HPDE6-E6E7 (cell line): Measurements from ENCODE around the gene DOK7.

Source experiments
- DNase-seq: peaks from one replicate; pipeline ENCODE4 v3.0.0; 2011; ENCODE audit warnings: missing footprints; ENCODE audit errors: extremely low spot score

The DOK7 gene

DNA sequence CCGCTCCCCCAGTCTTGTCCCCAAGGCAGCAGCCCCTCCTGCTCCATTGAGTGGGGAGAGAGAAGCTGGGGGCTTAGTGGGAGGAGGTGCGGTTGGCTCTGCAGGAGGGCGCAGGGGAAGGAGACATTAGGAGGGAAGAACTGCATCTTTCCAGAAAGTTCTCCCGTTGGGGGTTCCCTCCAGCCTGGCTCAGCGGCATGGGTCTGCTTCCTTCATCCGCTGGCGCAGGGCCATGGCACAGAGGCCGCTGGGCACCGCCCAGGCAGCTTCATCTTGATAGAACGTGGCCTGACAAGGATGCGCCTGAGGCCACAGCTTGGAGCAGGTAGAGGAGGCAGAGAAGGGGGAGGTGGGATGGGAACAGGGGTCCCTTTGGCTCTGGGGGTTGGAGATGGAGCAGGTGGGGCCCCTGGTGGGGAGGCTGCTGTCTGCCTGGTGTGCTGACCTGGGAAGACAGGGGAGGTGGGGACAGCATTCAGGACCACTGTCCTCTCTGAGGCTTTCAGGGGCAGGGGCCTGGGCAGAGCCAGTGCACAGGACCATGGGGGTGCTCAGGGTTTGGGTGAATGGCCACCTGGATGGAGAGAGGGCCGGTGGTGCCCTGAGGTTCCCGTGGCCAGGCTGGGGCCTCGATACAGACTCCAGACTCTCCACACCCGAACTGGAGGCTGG, 12.1 kb downstream of the DOK7 start:
- no peak for DNase-seq

DNA sequence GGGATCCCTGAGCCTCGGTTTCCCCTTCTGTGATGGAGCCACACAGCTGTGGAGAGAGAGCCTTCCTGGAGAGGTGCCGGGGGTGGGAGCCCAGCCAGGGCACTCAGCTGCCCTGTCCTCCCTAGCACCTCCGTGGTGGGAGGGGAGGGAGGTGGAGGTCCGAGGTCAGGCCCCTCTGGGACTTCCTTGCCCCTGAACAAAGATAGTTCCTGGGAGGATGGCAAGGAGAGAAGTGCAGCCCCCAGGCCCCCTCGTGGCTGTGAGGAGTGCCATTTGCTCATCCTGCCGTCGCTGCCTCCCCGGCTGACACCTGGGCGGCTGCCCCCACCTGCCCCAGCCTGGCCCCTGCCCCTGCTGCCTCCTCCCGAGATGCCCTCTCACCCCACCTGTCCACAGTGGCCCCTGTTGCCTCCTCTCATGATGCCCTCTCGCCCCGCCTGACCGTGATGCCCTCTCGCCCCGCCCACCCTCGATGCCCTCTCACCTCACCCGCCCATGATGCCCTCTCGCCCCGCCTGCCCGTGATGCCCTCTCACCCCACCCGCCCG, 12.7 kb downstream of the DOK7 start:
- DNase-seq: no peak

DNA sequence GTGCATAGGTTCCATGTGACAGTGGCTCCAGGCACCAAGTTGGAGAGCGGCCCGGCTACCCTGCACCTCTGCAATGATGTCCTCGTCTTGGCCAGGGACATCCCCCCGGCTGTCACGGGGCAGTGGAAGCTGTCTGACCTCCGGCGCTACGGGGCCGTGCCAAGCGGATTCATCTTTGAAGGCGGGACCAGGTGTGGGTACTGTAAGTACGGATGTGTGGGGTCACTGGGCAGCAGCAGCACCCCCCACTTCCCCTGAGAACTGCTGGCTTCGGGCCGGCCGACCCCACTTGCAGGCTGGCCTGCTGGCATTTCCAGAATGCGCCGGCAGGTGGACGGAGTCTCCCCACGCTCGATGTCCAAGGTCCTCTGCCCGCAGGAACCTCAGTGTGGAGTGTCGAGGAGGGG, 13.2 kb downstream of the DOK7 start:
- no peak for DNase-seq

DNA sequence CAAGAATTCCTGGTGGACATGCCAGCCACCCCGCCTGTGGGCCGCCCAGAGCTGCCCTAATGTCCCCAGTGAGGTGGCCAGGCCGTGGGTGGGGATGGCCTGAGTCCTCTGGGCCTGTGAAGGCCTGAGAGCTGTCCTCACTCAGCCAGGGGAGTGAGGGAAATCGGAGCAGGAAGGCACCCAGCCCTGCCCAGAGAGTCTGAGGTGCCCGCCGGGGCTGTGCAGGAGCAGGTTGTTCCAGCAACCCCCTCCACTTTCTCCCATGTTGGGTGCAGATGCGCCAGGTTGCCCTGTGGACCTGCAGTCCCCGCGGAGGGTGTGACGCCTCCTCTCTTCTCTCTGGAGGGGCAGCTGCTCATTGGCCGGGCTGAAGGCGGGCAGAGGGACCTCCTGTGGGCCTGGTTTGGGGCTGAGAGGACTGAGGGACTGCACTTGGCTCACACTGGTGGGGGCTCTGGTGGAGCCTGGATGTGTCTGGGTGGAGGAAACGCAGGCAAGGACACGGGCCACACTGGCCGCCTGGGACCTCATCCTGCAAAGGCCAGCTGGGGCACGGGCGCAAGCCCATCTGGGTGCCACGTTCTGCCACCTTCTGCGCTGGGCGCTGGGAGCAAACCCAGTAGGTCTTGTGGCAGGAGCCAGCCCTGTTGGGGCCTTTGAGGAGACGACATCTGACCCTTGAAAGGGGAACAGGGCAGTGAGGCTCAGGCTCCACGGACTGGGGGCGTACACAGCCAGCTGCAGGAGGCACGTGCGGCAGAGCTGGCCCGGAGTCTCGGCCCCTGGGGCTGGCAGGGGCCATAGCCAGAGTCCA, 14.0 kb downstream of the DOK7 start:
- no peak for DNase-seq

DNA sequence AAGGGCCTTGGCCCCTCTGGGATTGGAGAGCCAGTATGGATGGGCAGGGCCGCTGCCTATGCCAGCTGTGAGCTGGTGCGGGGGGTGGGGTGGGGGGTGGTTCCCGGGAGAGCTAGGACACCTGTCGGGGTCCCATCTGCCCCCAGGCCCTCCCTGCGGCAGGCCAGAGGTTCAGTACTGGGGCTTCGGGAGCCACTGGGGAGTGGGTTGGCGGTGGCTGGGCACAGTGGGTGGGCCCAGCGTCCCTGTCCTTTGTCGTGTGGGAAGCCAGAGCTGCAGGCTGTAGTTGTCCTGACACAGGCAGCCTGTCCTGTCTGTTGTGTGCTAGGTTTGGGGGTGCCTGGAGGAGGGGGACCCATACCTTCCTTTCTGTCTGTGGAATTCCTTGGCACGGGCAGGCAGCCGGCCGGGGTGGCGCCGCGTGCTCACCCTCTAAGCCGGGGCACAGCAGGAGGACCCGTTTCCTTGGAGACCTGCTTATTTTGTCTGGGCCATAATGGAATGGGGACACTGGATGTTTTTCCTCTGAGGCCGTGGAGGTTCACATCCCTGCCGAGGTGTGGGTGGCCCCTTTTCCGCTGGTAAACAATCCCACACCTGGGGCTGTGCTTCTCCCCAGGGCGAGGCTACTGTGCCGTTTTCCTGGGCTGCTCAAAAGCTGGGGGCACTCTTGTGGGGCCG, 14.8 kb downstream of the DOK7 start:
- no peak for DNase-seq

DNA sequence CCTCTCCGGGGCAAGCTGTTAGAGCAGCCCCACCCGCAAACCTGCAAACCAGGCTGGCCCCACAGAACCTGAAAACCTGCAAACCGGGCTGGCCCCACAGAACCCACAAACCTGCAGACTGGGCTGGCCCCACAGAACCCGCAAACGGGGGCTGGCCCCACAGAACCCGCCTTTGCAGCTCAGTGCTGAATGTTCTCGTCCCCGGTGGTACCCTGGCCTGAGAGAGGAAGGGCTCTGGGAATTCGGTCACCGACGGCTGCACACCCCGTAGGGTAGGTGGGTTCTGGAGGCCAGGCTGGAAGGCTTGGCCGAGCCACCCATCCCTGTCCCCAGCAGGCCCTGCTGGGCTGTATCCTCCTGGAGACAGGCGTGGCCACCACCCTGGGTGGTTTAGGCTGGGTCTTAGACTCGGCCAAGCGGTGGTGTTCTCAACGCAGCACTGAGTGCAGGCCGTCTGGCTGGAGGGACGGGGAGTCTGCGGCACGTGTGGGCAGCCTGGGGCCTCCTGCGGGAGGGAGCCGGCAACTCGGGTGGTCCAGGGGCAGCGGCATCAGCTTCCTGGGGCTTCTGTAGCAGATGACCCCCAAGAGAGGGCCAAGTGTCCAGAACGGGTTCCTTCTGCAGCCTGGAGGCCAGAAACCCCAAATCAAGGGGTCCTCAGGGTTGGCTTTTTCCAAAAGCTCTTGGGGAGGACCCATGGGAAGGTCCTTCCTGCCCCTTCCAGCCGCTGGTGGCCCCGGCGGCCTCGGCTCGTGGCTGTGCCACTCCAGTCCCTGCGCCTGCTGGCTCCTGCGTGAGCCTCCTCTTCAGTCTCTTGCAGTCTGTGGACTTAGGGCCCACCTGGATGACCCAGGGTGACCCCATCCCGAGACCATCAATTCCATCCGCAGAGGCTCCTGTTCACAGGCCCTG, 15.6 kb downstream of the DOK7 start:
- DNase-seq: no peak

DNA sequence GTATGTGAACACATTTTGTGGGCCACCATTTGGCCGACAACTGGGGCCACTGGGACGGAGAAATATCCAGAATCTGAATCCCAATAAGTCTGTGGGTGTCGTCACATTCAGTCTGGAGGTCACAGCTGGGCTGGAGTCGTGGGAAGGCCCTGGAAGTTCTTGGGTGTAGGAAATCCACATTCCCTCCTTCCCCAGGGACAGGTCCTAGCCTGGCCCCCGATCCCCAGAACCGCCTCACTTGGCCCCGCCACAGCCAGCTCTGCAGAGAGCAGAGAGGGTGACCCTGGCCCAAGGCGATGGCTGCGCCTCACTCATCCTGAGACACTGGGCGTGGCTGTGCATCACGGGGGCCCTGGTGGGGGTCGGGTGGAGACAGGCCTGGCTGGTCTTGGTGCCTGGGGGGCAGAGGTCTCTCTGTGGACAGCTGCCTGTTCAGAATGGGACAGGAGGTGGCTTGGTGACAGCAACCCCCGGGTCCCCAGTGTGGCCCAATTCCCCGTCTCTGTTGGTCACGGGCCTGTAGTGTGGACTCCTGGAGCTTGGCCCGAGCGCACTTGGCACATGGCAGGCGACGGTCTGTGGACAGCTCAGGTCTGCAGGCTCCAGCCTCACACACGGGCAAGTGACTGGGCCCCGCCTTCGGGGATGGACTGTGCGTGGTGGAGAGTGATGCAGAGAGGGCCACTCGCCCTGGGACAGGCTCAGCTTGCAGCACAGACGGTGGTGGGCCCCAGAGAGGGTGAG, 16.4 kb downstream of the DOK7 start:
- DNase-seq: no peak

DNA sequence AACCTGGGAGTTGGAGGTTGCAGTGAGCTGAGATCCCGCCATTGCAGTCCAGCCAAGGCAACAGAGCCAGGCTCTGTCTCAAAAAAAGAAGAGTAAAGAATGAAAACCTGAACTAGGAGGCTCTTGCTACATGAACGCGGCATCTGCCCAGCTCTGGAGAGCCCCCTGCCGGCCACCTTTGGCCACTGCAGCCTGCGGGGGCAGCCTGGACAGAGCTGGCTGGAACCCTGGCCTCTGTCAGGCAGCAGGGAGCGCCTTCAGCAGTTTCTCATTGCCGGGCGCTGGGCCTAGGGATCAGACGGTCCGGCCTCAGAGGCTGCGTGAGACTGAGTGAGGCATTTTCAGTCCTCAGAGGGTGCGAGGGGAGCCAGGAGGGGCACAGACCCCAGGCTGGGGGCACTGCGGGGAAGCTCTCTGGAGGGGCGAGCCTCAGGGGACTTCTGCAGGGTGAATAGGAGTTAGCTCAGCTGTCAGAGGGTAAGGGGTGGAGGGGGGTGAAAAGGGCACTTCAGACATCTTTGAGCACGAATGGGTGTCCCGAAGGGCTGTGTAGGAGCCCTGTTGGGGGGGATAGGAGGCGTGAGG, 17.5 kb downstream of the DOK7 start:
- peak; percentile 70 for DNase-seq

DNA sequence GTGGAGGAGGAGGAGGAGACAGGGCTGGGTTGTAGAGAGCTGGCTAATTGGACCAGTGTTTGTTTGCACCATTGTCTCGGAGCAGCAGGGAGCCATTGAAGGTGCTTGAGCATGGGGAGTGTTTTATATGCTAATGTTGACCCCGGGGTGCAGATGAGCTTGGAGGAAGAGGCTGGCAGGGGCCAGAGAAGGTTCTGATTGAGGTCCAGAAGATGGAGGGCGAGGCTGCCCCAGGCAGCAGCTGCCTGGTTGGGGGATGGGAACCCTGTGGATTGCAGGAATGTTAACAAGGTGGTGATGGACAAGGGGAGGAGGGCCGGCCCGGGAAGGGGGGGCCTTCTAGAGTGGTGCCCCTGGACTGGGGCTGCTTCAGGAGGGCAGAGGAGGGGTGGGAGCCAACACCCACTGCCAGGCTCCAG, 18.0 kb downstream of the DOK7 start:
- no peak for DNase-seq

DNA sequence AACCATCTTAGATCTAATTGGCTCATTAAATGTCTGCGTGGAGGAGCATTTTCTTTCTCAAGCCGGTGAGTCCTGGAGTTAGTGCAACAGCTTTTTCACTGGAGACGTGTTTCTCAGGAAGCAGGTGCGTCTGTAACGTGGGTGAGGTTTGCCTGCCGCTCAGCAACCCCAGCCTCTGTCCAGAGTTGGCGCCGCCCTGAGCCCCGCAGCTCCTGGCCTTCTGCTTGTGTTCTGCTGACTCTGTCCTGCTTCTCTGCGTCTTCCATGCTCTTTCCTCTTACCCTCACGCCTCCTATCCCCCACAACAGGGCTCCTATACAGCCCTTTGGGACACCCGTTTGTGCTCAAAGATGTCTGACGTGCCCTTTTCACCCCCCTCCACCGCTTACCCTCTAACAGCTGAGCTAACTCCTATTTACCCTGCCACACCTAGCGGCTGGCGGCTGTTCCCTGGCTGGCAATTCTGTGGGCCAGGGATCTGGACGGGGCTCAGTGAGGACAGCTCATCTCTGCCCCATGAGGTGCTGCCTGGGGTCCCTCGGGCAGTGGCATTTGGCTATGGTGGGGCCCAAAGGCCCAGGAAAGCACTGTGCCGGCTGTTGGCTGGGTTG, 18.8 kb downstream of the DOK7 start:
- no peak for DNase-seq

DNA sequence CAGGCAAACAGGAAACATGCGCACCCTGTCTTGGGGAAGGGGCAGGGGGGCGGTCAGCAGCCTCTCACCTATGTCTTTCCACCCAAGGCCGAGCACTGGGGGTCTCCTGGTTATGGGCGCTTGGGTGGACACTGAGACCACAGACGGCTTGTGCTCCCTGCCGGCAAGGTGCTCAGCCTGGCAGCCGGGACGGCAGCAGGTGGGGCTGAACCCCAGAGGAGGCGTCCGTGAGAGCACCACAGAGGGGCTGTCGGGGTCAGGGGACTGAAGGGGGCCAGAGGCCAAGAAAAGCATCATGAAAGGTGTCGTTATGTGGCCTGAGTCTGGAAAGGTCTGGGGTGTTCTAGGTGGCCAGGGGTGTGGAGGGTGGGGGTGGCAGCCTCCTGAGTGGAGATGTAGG, 19.6 kb downstream of the DOK7 start:
- DNase-seq: no peak

DNA sequence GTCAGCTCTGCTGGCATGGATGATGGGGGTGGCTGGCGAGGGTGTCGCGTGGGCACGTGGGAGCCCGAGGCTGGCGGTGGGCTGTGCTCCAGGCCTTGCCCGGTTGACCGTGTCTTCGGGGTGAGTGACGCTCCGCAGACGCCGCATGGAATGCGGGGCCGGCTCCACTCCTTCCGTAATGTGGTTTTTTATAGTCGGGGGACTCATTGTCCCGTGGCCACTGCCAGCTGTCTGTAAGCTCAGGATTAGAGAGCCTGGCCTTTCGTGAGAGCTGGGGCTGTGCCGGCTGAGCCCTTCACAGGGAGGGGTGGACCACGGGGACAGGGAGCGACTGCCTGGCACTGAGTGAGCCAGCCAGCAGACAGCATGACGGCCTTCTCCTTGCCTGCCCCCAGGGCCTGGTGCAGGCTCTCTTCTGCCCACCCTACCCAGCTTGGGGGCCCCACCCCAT, 20.4 kb downstream of the DOK7 start:
- no peak for DNase-seq

DNA sequence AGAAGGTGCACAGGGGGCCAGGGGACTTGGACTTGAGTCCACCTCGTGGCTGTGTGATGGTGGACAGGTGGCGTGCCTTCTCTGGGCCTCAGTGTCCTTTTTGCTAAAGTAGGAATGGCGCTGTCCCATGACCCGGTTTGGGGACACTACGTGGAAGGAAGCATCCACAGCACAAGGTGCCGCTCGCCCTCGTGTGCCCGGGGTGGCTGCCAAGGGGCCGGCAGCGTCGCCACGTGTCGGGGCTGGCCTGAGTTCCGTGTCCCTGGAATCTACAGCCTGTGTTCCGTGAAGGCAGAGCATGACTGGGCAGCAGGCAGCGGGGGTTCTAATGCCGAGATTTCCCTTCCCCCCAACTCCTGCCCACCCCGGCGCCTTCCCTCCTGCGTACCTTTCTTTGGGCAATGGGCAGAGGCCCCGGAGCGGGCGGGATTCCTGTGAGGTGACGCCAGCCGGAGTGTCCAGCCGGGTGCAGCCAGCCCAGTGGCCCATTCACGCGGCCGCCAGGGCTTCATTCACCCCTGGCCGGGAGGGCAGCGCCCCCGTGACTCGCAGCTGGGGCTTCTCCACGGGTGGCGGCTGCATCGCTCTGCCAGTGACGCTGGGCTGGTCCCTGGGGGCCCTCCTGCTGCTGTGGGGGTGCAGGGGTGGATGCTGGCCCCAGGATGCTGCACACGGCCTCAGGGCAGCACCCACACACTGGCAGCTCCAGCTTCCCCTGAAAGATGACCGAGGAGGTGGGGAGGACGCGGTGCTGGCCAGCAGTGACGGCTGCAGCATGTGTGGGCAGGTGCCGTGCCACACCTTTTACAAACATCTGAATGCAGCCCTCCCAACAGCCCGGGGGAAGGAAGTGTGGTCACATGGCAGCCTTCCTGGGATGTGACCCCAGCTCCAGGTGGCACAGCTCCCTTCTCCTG, 21.2 kb downstream of the DOK7 start:
- peak; percentile 90 for DNase-seq

DNA sequence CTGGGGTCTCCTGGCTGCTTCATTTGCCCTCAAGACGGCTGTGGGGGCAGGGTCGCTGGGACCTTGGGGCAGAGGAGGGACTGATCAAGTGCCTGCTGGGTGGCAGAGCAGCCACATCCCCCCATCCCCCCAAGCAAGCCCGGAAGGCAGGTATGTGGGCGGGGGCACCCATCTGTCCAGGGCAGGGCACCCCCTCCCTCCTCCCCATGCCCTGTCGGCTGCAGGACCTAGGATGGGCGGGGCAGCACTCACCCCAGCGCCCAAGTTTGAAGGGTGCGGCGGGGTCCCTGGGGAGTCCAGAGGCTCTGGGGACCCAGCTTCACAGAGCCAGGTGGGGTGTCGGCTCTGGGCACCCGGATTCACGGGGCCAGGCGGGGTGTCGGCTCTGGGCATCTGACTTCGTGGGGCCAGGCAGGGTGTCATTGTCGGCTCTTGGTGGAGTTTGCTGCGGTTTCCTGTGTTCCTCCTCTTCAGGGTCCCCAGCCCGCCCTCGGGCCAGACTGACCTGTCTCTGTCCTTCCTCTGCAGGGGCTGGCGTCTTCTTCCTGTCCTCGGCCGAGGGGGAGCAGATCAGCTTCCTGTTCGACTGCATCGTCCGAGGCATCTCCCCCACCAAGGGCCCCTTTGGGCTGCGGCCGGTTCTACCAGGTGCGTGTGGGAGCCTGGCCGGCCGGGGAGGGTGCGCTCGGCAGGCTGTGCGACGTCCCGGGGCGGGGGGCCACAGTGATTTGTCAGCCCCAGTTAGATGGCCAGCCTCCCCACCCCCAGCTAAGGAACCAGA, 22.1 kb downstream of the DOK7 start:
- DNase-seq: no peak

DNA sequence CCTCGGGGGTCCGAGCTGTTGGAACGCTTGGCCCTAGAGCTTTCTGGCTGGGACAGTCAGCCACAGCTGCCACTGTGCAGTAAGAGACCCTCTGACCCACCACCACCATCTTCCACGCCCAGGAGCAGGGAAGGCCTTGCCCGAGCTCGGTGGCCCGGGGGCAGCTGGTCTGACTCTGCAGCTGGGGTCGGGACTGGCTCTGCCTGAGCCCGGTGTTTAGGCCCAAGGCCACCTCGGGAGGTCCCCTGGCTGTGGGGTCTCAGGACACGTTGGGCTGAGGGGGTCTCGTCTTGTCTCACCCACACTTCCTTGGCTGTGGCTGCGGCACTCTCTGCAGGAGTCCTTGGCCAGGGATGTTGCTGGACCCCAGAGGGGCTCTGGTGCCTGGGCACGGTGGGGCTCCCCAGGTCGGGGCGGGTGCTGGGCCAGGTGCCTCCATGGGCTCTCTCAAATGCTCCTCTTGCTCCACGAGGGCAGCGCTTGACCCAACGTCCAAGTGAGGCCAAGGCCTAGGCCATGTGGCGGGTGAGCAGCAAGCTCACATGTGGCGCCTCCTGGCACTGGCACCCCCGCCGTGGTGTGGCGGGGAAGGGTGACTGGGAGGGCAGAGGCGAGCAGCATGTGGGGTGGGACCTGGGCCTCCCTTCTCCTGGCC, 22.9 kb downstream of the DOK7 start:
- DNase-seq: no peak

DNA sequence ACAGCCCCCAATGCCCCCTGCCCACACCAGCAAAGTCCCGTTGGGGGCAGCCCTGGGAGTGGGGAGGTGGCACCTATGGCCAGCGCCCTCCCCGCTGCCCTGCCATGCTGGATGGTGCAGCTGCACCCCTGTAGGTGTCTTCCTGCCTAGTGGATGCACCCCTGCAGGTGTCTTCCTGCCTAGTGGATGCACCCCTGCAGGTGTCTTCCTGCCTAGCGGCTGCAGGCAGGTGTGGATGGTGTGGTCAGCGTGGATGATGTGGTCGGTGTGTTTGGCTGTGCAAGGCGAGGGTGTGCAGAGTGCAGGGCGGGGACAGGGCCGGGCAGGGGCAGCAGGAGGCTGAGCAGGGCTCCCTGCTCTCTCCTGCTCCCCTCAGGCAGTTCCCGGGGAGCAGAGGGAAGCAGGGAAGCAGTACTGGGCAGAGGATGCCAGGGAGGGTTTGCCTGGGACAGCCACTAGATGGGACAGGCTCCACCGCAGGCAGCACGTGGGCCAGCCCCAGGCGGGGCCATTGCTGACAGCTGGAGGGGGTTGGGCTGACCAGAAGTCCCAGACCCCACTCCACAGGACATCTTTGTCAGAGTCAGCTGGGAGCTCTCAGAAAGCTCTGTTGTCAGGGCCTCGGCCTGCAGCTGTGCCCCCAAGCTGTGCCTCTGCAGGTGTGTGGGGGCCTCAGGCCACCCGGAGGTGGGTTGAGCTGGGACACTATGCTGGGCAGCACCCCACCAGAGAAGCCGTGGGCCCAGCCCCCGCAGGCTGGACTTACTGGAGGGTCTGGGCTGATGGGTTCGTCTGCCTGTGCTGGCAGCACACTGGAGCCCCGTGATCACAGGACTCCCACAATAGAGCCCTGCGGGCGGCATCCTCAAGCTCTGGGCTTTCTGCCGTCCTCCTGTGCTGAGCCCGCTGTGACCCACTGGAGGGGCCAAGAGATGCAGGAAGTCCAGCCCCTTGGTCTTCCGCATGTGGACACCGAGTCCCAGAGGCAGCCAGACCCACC, 23.7 kb downstream of the DOK7 start:
- DNase-seq: no peak
